ENCODE data around the gene USF2.

USF2 gene

GRCh38 chr19:35246466-35247092 lies 22.2 kb upstream of the USF2 start:
- no peak for DNase-seq

- DNase-seq: peak; percentile 90
These were observed 21.0 kb upstream of the USF2 start for GRCh38 chr19:35247526-35248309.

DNA sequence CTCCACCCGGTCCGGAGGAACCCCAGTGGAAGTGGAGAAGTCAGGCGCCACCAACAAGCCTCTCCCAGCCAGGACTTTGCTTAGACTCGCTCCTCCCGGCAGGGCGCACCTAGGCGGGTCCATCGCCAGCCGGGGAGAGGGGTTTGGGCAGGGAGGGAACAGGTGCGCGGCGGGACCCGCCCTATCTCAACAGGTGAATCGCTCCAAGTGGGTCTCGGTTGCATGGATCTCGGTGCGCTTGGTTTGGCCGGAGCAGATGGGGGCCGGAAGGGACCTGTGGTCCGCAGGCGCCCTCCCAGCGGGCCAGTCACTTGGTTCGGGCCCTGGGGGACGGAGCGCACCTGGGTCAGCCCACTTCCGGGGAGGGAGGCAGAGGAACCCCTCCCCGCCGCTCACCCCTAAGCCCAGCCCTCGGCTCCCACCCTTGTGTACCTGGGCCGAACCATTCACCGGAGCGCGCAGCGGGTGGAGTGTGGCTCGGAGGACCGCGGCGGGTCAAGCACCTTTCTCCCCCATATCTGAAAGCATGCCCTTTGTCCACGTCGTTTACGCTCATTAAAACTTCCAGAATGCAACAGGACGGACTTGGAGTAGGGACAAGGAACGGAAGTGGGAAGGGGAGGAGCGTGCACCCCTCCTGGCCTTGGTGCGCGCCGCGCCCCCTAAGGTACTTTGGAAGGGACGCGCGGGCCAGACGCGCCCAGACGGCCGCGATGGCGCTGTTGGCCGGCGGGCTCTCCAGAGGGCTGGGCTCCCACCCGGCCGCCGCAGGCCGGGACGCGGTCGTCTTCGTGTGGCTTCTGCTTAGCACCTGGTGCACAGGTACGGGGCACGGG lies 20.2 kb upstream of the USF2 start, which contains the start of gene LSR:
TSS of gene LSR (plus strand) at position 693 of the 836 bp plus-strand sequence. CDS start at position 714, 21 bp downstream.
- peak; percentile 97 for DNase-seq

GRCh38 chr19:35249146-35249847 lies 19.5 kb upstream of the USF2 start:
- DNase-seq: no peak

DNA sequence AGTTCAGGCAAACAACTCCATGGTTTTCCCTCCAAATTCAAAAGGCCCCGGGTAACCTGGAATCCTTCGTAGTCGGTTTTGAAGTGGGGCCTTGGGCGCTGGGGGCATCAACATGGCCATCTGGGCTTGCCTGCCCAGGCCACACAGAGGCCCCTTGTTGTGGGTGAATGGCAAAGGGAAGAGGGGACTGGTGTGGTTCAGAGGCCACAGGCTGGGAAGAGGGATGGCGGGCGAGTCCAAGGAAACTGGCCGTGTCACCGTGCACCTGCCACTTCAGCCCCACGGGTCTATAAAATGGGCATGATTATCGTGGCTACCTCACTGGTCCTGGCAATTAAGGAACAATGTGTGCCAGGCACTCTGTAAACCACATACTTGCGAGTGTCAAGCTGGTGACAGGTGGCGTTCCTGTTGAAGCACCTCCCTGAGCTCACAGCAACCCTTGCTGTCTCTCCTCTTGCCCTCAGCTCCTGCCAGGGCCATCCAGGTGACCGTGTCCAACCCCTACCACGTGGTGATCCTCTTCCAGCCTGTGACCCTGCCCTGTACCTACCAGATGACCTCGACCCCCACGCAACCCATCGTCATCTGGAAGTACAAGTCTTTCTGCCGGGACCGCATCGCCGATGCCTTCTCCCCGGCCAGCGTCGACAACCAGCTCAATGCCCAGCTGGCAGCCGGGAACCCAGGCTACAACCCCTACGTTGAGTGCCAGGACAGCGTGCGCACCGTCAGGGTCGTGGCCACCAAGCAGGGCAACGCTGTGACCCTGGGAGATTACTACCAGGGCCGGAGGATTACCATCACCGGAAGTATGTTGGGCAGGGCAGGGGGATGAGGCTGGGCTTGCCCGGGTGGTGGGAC lies 18.7 kb upstream of the USF2 start:
- no peak for DNase-seq

DNA sequence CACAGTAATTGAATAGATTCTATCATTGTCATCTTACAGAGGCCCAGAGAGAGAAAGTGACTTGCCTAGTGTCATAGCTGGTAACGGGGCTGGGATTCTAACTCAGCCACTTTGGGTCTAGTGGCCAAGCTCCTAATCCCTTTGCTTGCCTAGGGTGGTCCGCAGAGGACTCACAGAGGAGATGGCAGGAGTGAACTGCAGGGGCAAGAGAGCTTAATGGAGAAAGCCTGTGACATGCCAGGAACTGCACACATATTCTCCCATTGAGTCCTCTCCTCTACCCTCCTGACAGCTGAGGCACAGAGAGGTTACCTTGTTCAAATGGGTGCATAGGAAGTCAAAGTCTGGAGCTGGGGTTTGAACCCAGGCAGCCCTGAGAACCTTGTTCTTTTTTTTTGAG lies 17.3 kb upstream of the USF2 start:
- no peak for DNase-seq

DNA sequence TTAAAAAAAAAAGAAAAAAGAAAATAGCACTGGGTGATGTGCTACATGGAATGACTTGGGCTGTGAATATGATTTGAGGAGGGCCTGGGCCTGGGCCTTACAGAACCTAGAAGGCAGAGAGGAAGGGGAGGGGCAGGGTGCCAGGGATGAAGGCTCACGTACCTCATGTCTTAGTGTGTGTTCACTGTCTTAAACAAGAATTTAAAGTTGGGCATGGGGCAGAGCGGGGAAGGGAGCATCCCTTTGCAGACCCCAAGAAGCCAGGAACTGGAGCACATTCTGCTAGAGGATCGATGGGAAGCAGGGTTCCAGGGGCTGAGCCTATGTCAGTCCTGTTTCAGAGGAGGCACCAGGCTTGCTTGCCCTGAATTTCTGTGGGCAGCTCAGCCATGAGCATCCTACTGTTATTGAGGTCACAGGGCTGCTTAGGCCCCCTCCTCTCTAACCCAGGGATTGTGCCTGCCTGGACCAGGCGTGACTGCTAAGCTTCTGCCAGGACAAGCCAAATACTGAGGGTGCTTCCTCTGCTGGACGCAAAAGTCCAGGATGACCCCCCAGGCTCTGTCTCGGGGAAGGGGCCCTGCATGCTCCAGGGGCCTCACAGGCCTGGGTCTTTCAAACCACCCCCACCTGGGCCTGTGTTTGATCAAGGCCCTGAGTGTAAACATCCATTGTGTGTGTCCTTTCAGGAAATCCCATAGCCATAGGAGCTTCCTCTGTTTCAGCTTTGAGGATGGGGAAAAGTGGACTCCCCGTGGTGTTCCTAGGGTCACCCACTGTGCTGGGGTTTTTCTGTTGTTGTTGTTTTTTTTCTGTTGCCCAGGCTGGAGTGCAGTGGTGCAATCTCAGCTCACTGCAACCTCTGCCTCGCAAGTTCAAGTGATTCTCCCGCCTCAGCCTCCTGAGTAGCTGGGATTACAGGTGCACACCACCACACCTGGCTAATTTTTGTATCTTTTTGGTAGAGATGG lies 15.2 kb upstream of the USF2 start:
- no peak for DNase-seq

DNA sequence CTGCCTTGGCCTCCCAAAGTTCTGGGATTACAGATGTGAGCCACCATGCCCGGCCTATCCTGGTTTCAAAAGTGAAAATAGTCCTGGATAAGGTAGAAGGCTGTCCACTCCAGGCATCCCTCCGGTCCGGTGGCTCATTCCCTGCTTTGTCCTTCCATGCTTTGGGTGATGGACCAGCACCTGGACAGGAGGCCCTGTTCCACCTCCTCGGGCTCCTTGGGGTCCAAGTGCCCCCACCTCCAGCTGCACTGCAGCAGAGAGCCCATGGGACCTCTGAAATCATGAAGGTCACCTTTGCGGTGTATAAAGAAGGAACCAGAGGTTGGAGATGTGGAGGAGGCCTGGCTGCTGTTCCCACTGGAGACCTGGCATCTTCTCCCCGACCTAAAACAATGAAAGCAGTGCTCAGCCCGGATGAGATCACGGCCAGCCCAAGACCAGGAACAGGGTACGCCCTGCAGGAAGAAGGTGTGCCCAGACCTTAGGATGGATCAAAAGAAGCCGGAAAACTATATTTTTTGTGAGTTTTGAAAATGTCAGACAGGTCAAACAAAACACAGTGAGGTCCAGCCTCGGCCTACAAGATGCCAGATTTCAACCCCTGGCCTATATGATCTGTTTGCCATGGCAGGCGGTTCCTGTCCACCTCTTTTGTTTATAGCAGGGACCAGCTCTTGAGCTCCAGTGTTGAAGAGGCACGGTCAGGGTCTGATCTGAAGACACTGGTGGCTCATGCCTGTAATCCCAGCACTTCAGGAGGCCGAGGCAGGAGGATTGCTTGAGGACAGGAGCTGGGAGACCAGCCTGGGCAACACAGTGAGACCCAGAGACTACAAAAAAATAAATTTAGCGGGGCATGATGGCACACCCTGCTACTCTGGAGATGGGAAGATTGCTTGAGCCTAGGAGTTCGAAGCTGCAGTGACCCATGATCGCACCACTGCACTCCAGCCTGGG lies 14.1 kb upstream of the USF2 start:
- no peak for DNase-seq

GRCh38 chr19:35256566-35256965 lies 12.2 kb upstream of the USF2 start:
- no peak for DNase-seq

DNA sequence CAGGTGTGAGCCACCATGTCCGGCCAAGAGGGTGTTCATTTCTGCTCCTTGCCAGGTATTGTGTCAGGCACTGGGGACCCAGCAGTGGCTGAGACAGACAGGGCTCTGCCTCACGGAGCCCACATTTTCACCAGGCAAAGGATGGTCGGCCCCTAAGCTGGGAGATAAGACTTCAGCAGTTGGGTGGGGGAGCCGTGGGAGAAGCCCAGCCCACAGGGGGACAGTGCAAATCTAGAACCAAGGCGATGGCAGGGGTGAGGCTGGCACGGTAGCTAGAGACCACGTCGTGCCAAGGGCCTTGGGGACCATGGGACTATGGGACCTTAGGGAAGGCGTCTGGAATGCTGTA lies 11.7 kb upstream of the USF2 start:
- no peak for DNase-seq

DNA sequence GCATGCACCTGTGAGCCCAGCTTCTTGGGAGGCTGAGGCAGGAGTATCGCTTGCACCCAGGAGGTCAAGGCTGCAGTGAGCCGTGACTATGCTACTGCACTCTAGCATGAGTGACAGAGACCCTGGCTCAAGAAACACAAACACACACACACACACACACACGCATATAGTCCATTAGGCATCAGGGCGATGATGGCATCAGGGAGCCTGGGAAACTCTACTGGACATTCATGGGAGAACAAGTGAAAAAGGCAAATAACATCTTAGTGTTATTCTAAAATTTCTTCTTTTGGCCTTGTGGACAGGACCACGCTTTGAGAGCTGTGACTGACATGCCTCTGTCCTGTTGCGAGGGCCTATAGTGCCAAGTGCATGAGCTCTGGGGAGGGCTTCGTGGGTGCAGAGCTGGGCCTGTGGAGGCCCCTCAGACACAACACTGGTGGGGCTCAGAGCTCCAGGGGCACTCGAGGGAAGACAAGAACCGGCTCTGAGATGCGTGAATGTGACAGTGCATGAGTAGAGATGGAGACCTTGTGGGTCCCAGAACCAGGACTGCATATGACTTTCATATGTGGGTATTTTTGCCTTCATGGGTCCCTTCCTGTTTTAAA lies 8.0 kb upstream of the USF2 start:
- no peak for DNase-seq

DNA sequence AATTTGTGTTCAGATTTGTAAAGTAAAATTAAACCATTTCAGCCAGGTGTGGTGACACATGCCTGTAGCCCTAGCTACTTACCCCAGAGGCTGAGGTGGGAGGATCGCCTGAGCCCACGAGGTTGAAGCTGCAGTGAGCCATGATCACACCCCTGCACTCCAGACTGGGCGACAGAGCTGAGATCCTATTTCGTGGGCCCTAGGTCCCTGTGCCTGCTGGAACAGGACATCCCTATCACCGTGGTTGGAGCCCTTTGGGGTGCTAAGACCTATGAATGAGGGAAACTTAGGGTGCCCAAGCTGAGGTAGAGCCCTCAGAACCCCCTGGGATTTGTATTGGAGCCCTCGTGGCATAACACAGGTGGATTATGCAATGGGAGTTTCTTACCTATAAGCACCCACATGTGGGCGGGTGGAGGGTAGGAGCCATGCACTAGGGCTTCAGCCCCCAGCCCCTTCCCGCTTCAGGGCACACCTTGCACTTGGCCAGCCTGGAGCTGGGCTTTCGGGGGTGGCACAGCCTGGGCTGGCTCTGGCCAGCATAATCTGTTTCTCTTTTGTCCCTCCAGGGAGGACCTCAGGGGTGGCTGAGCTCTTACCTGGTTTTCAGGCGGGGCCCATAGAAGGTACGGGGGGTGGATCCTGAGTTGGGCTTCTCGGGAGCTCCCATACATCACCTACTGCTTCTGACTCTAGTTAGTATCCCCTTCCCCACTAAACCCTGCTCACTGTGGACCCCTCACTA lies 7.2 kb upstream of the USF2 start:
- DNase-seq: no peak

DNA sequence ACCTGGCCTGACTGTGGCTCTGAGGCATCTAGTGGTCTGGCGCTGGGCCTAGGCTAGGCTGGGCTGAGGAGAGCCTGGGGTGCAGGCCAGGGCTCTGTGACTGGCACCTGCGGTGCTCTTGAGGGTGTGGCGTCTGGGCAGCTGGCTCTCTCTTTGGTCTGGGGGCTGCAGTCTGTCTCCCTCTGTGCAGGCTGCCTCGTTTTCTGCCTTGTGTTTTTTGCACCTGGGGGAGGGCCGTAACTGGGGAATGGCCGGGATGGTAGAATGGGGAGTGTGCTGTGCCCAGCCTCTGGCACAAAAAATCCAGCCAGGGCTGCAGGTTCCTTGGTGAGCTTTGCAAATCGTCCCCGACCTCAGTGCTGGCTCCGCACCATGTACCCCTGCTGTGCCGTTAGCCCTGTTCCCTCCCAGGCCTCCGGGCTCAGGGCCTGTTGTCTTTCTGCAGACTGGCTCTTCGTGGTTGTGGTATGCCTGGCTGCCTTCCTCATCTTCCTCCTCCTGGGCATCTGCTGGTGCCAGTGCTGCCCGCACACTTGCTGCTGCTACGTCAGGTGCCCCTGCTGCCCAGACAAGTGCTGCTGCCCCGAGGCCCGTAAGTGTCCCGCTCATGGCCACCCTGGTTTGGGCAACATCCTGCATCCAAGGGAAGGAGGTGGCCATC lies 6.5 kb upstream of the USF2 start:
- no peak for DNase-seq

- no peak for DNase-seq
These were observed 4.3 kb upstream of the USF2 start for GRCh38 chr19:35264268-35265125.

DNA sequence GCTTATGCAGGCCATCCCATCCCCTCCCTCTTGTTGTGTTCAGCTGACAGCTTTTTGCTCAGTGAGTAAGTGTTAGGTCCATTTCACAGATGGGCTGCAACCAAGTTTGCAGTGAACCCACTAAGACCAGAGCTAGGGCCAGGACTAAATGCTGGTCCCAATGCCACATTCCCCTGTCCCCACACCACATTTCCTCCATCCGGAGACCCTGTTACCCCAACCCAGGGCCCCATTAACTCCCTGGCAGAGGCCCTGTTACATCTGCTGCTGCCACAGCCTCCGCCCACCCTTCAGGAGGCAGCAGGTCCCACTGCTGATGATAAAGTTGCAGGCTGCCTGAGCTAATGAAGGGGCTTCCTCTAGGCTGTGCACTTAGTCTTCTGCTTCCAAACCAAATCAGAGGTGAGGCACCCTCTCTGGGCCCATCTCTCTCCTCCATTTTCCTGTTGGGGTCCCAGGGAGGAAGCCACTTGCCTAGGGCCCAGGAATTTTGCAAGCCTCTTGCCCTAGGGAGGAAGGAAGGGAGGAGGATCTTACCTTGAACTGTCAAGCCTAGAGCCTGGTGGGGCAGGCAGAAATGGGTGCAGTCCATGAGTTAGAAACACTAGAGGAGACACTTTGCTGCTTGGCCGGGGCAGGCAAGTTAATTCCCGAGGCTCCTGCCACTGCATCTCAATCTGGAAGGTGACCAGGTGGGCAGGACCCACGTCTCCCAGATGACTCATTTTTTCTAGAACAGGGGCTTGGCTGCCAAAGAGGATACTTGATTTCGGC lies 3.4 kb upstream of the USF2 start:
- DNase-seq: no peak

DNA sequence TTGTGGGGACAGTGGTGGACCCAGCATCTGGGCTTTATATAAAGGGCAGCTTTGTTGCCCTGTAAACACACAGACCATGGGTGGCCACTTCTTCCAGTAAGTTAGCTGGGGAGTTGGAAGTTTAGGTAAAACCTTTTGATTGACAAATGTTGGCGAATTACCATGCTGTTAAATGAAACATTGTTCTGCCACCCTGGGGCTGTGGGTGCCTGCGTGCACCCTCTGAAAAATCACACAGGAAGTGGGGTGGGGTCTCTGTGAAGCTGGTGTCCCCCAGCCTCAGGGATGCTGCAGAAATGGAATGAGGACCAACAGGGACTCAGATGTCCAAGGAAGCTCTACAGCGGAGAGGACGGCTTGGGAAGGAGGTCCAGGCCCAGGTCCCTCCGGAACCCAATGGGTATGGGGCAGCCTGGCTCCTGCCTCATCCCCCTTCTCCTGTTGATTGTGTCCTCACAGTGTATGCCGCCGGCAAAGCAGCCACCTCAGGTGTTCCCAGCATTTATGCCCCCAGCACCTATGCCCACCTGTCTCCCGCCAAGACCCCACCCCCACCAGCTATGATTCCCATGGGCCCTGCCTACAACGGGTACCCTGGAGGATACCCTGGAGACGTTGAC lies 2.8 kb upstream of the USF2 start:
- no peak for DNase-seq
